Muscle layer of duodenum (tissue), 2 donors: Measurements from ENCODE around the gene VAMP5.

Experiments used
- H3K27ac ChIP-seq: one replicate; pipeline ENCODE4 v1.7.0; 2013; ENCODE audit warnings: mild to moderate bottlenecking, low read length
- H3K27me3 ChIP-seq: one replicate; pipeline ENCODE4 v1.7.0; 2013; ENCODE audit warnings: low read depth, mild to moderate bottlenecking, control low read depth, low read length
- H3K36me3 ChIP-seq, 2 donors: one replicate each; pipeline ENCODE4 v1.7.0; 2013; ENCODE audit warnings: low read length in 2 of 2, control low read depth in 1 of 2, mild to moderate bottlenecking in 1 of 2; ENCODE audit not compliant: insufficient read depth in 2 of 2, control insufficient read depth in 1 of 2
- H3K4me1 ChIP-seq, 2 donors: one replicate each; pipeline ENCODE4 v1.7.0; 2013; ENCODE audit warnings: low read length in 2 of 2, mild to moderate bottlenecking in 2 of 2, control low read depth in 1 of 2, moderate library complexity in 1 of 2; ENCODE audit not compliant: insufficient read depth in 2 of 2, control insufficient read depth in 1 of 2
- H3K4me3 ChIP-seq, 2 donors: one replicate each; pipeline ENCODE4 v1.7.0; 2013; ENCODE audit warnings: low read length in 2 of 2, low read depth in 1 of 2, mild to moderate bottlenecking in 1 of 2
- H3K9me3 ChIP-seq, 2 donors: one replicate each; pipeline ENCODE4 v1.7.0; 2013; ENCODE audit warnings: low read length in 2 of 2, control low read depth in 1 of 2, mild to moderate bottlenecking in 1 of 2; ENCODE audit not compliant: control insufficient read depth in 1 of 2
- donor health status: healthy.

Gene VAMP5

DNA sequence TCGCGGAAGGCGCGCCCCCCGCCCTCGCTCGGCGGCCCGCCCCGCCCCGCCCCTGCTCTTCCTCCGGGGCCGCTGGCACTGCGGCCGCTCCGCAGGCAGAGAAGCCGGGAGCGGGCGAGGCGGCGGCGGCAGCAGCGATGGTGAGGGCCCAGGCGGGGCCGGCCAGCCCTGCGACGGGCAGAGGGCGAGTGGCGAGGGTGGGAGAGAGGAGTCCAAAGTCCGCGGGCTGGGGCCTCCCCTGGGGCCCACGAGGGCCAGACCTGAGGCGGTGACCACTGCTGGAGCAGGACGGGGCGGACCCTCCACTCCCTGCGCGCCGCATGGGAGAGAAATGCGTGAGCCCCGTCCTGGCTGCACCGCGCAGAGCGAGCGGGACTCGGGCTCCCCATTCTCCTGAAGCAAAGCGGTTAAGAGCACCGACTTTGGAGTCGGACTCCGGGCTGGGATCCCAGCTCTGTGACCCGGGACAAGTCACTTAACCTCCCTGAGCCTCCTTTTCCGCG is at the start of gene VAMP5:
Gene VAMP5 (plus strand): TSS at position 78 of the 503 bp plus-strand sequence. CDS start 60 bp downstream, at position 138.
- Histone ChIP-seq H3K27ac (peak within 1 kb of the TSS; percentile 85), H3K4me3 (peak within 1 kb of the TSS; percentile 72 to 76), H3K4me1 (peaks cover 16 to 22% of the 10 kb centered on the region in 2 donors), H3K36me3 (no peaks in the 10 kb centered on the region), H3K9me3 (no peaks in the 10 kb centered on the region), H3K27me3 (no peaks in the 10 kb centered on the region)

DNA sequence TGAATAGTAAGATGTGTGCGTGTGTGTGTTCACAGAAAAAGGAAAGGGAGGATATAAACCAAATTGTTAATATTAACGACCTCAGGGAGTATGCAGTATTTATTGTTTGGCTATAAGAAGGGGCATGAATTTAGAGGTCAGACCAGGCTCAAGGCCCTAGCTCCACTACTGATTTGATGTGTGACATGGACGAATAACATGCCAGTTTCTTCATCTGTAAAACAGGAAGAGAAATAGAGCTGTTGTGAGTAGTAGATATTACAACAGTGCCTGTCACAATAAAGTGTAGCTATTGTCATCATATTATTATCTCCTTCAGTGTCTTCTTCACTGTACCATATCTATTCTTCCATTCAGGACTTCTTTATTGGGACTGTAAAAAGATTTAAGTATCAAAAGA is 49.4 kb upstream of the VAMP5 start:
- Histone ChIP-seq H3K36me3 (no peaks in the 10 kb centered on the region), H3K4me3 (no peak overlapping the region), H3K27me3 (no peaks in the 10 kb centered on the region), H3K9me3 (no peaks in the 10 kb centered on the region), H3K27ac (peak overlapping the region; percentile 4), H3K4me1 (peaks cover 8 to 11% of the 10 kb centered on the region in 2 donors)

DNA sequence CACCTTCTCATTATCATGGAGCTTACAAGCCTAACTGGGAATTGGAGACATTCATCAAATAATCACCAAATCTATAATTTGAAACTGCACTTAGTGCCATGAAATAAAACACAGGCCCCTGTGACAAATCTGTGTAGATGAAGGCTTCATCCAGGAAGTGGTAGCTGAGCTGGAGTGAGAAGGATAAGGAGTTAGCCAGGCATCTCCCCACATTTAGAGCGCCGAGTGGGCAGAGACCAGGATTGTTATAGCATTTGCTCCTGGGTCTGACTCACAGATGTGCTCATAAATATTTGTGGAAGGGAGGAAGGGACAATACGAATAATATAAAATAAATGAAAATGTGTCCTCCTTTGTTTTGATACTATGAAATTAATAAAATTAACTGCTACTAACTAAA is 47.8 kb upstream of the VAMP5 start:
- peak overlapping the region; percentile 100 for H3K27ac ChIP-seq
- H3K4me1 ChIP-seq: peaks cover 11 to 21% of the 10 kb centered on the region in 2 donors
- H3K36me3 ChIP-seq: peaks cover 4 to 6% of the 10 kb centered on the region in 2 donors
- H3K4me3 ChIP-seq: no peak overlapping the region
- H3K27me3 ChIP-seq: no peaks in the 10 kb centered on the region
- H3K9me3 ChIP-seq: no peaks in the 10 kb centered on the region

DNA sequence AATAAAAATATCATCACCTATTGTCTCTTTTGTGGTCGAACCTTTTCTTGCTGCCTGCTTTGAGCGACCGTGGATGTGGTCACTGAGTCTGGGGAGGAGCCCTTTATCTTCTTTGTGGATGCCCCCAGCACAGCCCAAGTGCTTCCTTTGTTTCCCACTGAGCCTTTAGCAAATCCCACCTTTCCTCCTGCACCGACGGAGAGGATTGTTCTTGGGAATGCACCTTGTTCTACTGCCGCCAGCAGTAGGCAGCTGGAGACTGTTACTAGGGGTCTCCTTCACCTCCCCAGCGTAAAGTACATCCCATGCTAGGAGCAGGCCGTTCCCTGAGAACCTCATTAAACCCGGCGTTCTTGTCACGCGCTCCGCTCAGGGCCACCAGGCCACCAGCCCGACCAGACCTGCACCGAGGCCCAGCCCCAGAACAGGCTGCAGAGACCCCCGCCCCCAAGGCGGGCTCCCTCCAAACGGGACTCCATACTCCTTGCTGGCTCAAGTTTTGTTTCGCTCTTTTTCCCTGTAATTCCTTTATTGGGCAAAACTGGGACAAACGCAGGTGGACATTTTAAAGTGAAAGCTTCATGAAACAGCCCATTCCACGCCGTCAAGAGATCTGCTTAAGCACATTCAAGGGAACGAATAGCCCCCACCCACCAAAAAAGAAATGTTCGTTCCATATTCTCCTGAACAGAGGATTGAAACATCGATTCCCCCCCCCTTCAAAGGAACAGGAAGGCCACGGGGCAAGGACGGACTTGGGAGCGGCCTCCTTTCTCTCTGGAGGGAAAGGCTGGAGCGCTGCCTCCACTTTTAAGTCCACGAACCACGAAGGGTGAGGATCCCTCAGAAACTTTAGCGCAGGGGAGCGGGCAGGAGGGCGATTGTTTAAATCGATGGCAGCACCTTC is 46.4 kb upstream of the VAMP5 start:
- Histone ChIP-seq H3K27me3 (no peaks in the 10 kb centered on the region), H3K9me3 (no peaks in the 10 kb centered on the region), H3K4me1 (peaks cover 15 to 33% of the 10 kb centered on the region in 2 donors), H3K4me3 (peak overlapping the region; percentile 93 to 95), H3K36me3 (peaks cover 17 to 20% of the 10 kb centered on the region in 2 donors), H3K27ac (peak overlapping the region; percentile 100)

DNA sequence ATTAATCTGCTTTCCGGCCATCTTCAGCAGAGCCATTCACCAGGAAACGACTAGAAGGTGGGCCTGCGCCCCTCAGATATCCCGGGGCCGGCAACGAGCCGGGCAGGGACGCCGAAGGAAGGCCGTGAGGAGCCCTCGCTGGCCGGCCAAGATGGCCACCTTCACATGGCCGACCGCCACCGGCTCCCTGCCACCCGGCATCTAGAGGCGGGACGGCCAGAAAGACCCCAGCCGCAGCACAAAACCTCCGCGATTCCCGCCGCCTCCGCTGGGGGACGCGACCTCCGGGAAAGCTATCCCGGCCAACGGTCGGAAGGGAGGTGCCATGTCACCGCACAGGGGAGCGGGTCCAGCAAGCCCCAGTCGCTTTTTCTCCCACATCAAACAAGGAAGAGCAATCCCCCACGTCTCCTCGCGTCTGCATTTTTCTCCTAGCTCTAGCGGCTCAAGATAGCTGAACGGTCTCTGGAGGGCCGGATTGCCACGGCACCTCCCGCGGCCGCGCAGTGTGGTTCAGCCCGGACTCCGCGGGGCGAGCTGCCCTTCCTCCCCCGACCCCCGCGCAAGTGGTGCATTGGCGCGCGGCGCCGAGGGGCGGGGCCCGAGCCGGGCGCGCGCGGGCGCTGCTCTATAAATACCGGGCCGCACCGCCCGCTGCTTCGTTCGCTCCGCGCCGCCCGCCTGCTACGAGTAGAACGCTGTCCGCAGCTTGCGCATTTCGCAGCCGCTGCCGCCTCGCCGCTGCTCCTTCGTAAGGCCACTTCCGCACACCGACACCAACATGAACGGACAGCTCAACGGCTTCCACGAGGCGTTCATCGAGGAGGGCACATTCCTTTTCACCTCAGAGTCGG is 45.5 kb upstream of the VAMP5 start, which contains the start of gene MAT2A:
Gene MAT2A (plus strand): TSS at position 662 of the 854 bp plus-strand sequence. CDS start 120 bp downstream, at position 782.
- peak within 1 kb of the TSS; percentile 93 to 95 for H3K4me3 ChIP-seq
- H3K9me3 ChIP-seq: no peaks in the 10 kb centered on the region
- H3K27ac ChIP-seq: peak within 1 kb of the TSS; percentile 100
- peaks cover 15 to 39% of the 10 kb centered on the region in 2 donors for H3K4me1 ChIP-seq
- no peaks in the 10 kb centered on the region for H3K27me3 ChIP-seq
- H3K36me3 ChIP-seq: peaks cover 21 to 28% of the 10 kb centered on the region in 2 donors

DNA sequence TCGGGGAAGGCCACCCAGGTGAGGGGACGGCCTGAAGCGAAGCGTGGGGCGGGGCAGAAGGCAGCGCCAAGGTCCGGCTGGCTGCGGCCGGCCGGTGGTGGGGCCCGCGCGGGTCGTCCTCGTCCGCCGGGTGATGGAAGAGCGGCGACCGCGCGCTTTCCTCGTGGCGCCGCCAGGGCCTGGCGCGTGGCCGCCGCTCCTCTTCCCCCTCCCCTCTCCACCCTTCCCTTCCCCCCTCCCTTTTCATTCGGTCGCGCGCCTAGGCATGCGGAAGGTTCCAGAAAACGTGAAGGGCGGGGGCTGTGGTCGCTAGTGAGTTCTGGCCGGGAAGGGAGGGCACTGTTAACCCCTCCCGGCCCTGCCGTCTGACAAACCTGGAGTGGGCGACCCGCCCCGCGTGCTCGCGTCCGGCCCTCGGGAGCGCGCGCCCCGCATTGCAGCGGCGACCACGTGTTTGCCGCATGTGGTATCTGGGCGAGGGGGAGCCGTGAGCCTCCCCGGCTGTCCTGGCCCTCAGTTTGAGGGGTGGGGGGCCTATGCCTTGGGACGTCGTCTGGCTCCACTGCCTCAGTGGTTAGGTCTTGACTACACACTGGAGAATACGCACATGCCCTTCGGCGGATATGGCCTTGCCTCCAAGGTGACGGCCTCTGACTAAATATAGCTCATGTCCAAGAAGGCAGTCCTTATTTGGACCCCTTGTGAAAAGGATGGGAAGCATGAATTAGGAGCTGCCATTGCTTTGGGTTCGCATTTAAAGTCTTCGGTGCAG is 44.7 kb upstream of the VAMP5 start:
- H3K4me3 ChIP-seq: peak overlapping the region; percentile 93 to 95
- no peaks in the 10 kb centered on the region for H3K27me3 ChIP-seq
- H3K9me3 ChIP-seq: no peaks in the 10 kb centered on the region
- H3K27ac ChIP-seq: peak overlapping the region; percentile 100
- H3K4me1 ChIP-seq: peaks cover 15 to 46% of the 10 kb centered on the region in 2 donors
- H3K36me3 ChIP-seq: peaks cover 25 to 35% of the 10 kb centered on the region in 2 donors

GRCh38 chr2:85540133-85540648 is 44.0 kb upstream of the VAMP5 start:
- peak overlapping the region; percentile 93 to 95 for H3K4me3 ChIP-seq
- H3K9me3 ChIP-seq: no peaks in the 10 kb centered on the region
- peaks cover 28 to 42% of the 10 kb centered on the region in 2 donors for H3K36me3 ChIP-seq
- no peaks in the 10 kb centered on the region for H3K27me3 ChIP-seq
- H3K4me1 ChIP-seq: peaks cover 15 to 46% of the 10 kb centered on the region in 2 donors
- peak overlapping the region; percentile 100 for H3K27ac ChIP-seq

DNA sequence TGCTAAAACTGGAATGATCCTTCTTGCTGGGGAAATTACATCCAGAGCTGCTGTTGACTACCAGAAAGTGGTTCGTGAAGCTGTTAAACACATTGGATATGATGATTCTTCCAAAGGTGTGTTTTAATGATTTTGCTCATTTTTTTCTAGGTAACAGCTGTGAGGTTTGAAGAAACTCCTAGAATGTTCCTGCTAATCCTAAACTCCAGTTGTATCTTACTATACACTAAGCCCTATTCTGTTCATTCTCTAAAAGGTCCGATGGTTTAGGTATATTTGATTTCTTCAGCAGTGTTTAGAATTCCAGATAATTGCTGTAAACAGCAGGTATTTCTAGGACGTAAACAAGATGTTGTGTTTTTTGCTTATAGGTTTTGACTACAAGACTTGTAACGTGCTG is 43.0 kb upstream of the VAMP5 start:
- Histone ChIP-seq H3K36me3 (peaks cover 37 to 52% of the 10 kb centered on the region in 2 donors), H3K27ac (peak overlapping the region; percentile 100), H3K9me3 (no peaks in the 10 kb centered on the region), H3K4me3 (peak overlapping the region; percentile 93 to 95), H3K4me1 (peaks cover 15 to 45% of the 10 kb centered on the region in 2 donors), H3K27me3 (no peaks in the 10 kb centered on the region)

DNA sequence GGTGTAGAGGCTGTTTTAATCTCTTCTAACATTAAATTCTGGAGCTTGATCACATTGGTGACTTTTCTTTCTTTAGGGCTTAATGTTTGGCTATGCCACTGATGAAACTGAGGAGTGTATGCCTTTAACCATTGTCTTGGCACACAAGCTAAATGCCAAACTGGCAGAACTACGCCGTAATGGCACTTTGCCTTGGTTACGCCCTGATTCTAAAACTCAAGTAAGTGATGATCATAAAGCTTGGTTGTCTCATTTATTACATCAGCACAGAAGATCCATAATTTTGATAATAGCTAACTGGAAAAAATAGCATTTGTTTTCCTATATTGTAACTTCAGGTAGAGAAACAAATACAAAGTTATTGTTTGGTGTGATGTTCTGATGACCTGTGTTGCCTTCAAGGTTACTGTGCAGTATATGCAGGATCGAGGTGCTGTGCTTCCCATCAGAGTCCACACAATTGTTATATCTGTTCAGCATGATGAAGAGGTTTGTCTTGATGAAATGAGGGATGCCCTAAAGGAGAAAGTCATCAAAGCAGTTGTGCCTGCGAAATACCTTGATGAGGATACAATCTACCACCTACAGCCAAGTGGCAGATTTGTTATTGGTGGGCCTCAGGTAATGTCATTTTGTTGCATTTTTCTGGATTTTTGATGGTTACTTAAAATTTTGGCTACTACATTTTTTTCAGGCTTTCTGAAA is 42.3 kb upstream of the VAMP5 start:
- Histone ChIP-seq H3K36me3 (peaks cover 37 to 52% of the 10 kb centered on the region in 2 donors), H3K27ac (peak overlapping the region; percentile 100), H3K9me3 (no peaks in the 10 kb centered on the region), H3K4me3 (peak overlapping the region; percentile 93 to 95), H3K4me1 (peaks cover 15 to 40% of the 10 kb centered on the region in 2 donors), H3K27me3 (no peaks in the 10 kb centered on the region)

DNA sequence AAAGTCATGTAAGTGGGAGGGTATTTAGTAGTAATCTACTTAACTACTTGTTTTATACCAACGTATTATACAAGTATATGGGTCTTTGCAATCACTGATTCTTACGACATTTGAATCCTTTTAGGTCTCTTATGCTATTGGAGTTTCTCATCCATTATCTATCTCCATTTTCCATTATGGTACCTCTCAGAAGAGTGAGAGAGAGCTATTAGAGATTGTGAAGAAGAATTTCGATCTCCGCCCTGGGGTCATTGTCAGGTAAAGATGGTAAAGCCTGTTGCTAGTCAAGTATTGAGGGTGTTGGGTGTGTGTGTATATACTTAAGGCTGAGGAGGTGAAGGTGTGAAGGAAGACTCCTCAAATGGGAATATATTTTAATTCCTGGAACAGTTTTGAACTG is 41.5 kb upstream of the VAMP5 start:
- Histone ChIP-seq H3K27ac (no peak overlapping the region), H3K9me3 (no peaks in the 10 kb centered on the region), H3K4me1 (peaks cover 8 to 35% of the 10 kb centered on the region in 2 donors), H3K36me3 (peaks cover 37 to 52% of the 10 kb centered on the region in 2 donors), H3K4me3 (no peak overlapping the region), H3K27me3 (no peaks in the 10 kb centered on the region)
